ENCODE results near the gene DPY19L3. TPM values are rescaled to one million over a fixed set of nuclear protein-coding genes. Genes with fewer than 3 reads are reported as not detected.

DPY19L3 gene
- total RNA-seq, 4 donors from 2014 or later = 16.6 to 38.6 (median 34.7) TPM

- TF ChIP-seq CTCF (IDR thresholded peaks at IDR 0.05; ENCODE audit: low read depth) = no peak
Observed at GRCh38 chr19:32373585-32374295, 31.8 kb upstream of the DPY19L3 start.

- TF ChIP-seq CTCF (IDR thresholded peaks at IDR 0.05; ENCODE audit: low read depth) = no peak
Observed at GRCh38 chr19:32380269-32380668, 25.3 kb upstream of the DPY19L3 start.

- no peak for TF ChIP-seq CTCF (IDR thresholded peaks at IDR 0.05; ENCODE audit: low read depth)
Observed at GRCh38 chr19:32387701-32388392, 17.7 kb upstream of the DPY19L3 start.

GRCh38 chr19:32388393-32388855 lies 17.1 kb upstream of the DPY19L3 start:
- TF ChIP-seq CTCF (IDR thresholded peaks at IDR 0.05; ENCODE audit: low read depth) = no peak

- no peak for TF ChIP-seq CTCF (IDR thresholded peaks at IDR 0.05; ENCODE audit: low read depth)
Observed at GRCh38 chr19:32392901-32393300, 12.7 kb upstream of the DPY19L3 start.

GRCh38 chr19:32396046-32396652 lies 9.4 kb upstream of the DPY19L3 start:
- TF ChIP-seq CTCF (IDR thresholded peaks at IDR 0.05; ENCODE audit: low read depth) = no peak

GRCh38 chr19:32397671-32398101 lies 7.9 kb upstream of the DPY19L3 start:
- no peak for TF ChIP-seq CTCF (IDR thresholded peaks at IDR 0.05; ENCODE audit: low read depth)
